GM23248 (cell line): Measurements from ENCODE around the gene PRDM12. TPM values are rescaled to one million over a fixed set of nuclear protein-coding genes. Genes with fewer than 3 reads are reported as not detected.

Source experiments
- DNase-seq: peaks from one replicate; pipeline ENCODE4 v3.0.0-alpha.2; 2015
- H2AFZ ChIP-seq: fragments of 200-600 bp; sonication (generic); 2 replicates; pipeline ENCODE4 v1.6.1; 2016; ENCODE audit warnings: antibody characterized with exemption
- H3F3A ChIP-seq: fragments of 200-600 bp; sonication (generic); 2 replicates; pipeline ENCODE4 v1.6.1; 2016; ENCODE audit warnings: mild to moderate bottlenecking, antibody characterized with exemption, mixed run types; ENCODE audit not compliant: insufficient read depth
- H3K27ac ChIP-seq: fragments of 200-600 bp; sonication (generic); 2 replicates; pipeline ENCODE4 v1.5.1; 2016; ENCODE audit warnings: mild to moderate bottlenecking
- H3K27me3 ChIP-seq: fragments of 200-600 bp; sonication (generic); replicated peaks from 2 replicates; pipeline ENCODE4 v1.6.1; 2016; ENCODE audit warnings: mild to moderate bottlenecking; ENCODE audit not compliant: insufficient read depth
- H3K36me3 ChIP-seq: fragments of 200-600 bp; sonication (generic); 2 replicates; pipeline ENCODE4 v1.6.1; 2016; ENCODE audit warnings: low read depth, mild to moderate bottlenecking
- H3K4me1 ChIP-seq: fragments of 200-600 bp; sonication (generic); 2 replicates; pipeline ENCODE4 v1.6.1; 2016; ENCODE audit warnings: mild to moderate bottlenecking; ENCODE audit not compliant: insufficient read depth
- H3K4me2 ChIP-seq: fragments of 200-600 bp; sonication (generic); one replicate; pipeline ENCODE4 v1.6.1; 2016; ENCODE audit warnings: mild to moderate bottlenecking; ENCODE audit not compliant: unreplicated experiment
- H3K4me3 ChIP-seq: fragments of 200-600 bp; sonication (generic); 2 replicates; pipeline ENCODE4 v1.5.1; 2016; ENCODE audit warnings: mild to moderate bottlenecking
- H3K79me2 ChIP-seq: fragments of 200-600 bp; sonication (generic); 2 replicates; pipeline ENCODE4 v1.6.1; 2016; ENCODE audit warnings: mild to moderate bottlenecking; ENCODE audit not compliant: insufficient read depth
- H3K9ac ChIP-seq: fragments of 200-600 bp; sonication (generic); 2 replicates; pipeline ENCODE4 v1.6.1; 2016; ENCODE audit warnings: mild to moderate bottlenecking
- H3K9me2 ChIP-seq: fragments of 200-600 bp; sonication (generic); 2 replicates; pipeline ENCODE4 v1.6.1; 2016; ENCODE audit warnings: mixed run types, mild to moderate bottlenecking, moderate library complexity; ENCODE audit not compliant: insufficient read depth
- H3K9me3 ChIP-seq: fragments of 200-600 bp; sonication (generic); one replicate; pipeline ENCODE4 v1.6.1; 2017; ENCODE audit warnings: low read depth
- H4K20me1 ChIP-seq: fragments of 200-600 bp; sonication (generic); 2 replicates; pipeline ENCODE4 v1.6.0; 2016; ENCODE audit not compliant: insufficient read depth
- EZH2 ChIP-seq: fragments of 200-600 bp; sonication (generic); IDR thresholded peaks from 2 replicates; pipeline ENCODE4 v1.6.1; 2018; ENCODE audit warnings: antibody characterized with exemption, mild to moderate bottlenecking; ENCODE audit not compliant: insufficient read depth, poor library complexity, severe bottlenecking
- EZH2phosphoT487 ChIP-seq: fragments of 200-600 bp; sonication (generic); IDR thresholded peaks from 2 replicates; pipeline ENCODE4 v1.6.1; 2018; ENCODE audit warnings: antibody characterized with exemption, moderate library complexity, mild to moderate bottlenecking, low read depth; ENCODE audit not compliant: insufficient read depth
- WGBS, 2 experiments: methylation state at CpG; one replicate each; pipeline ENCODE4 v1.1.6; 2015 to 2017; ENCODE audit warnings: low lambda C conversion rate in 2 of 2, low coverage in 1 of 2; ENCODE audit errors: missing lambda C conversion rate in 2 of 2; 5-methylcytosine and 5-hydroxymethylcytosine counted together
- in situ Hi-C: fragments of 300-500 bp; cut with MboI; formaldehyde crosslinking; loops from 2 replicates; pipeline ENCODE4 v1.15.0; 2020
- polyA plus RNA-seq: library from polyadenylated mRNA; unstranded; fragments of >200 nt; fragmentation: Nextera tagmentation; extraction: Ambion mirVana; gene quantifications from 2 replicates; pipeline ENCODE4 v1.2.1, GENCODE V29; 2016
- total RNA-seq: library from RNA; depleted of rRNA; stranded (reverse); fragments of >200 nt; shearing (Covaris generic); gene quantifications from 2 replicates; pipeline ENCODE4 v1.2.3, GENCODE V29; 2014

PRDM12 gene
- total and polyA plus RNA-seq, 2 experiments from 2014 or later, result not detected

GRCh38 chr9:130662099-130662969 lies 2.1 kb upstream of the PRDM12 start:
- in situ Hi-C loops, result no loop called here
- Histone ChIP-seq H3K4me3 (no peak overlapping the region), H3F3A (no peaks in the 10 kb centered on the region), H3K4me2 (no peak overlapping the region), H3K27ac (no peak overlapping the region), H3K9me2 (no peaks in the 10 kb centered on the region), H3K9me3 (no peaks in the 10 kb centered on the region), H3K27me3 (peaks cover 92% of the 10 kb centered on the region), H3K79me2 (no peaks in the 10 kb centered on the region), H3K9ac (no peak overlapping the region), H3K36me3 (no peaks in the 10 kb centered on the region), H4K20me1 (no peaks in the 10 kb centered on the region), H3K4me1 (no peaks in the 10 kb centered on the region), H2AFZ (no peak overlapping the region)
- WGBS, 2 experiments, result 7 to 8% methylated on average over 44 to 49 of the region's 49 CpGs
- no peak for DNase-seq
- TF ChIP-seq EZH2phosphoT487 (no peak), EZH2 (peak; percentile 97)

GRCh38 chr9:130662970-130663257 lies 1.5 kb upstream of the PRDM12 start:
- TF ChIP-seq EZH2phosphoT487, result peak; percentile 79; the same call in 1 of the 2 replicates
- TF ChIP-seq EZH2, result no peak
- no peak for DNase-seq
- Histone ChIP-seq H3K9ac (no peak overlapping the region), H2AFZ (no peak overlapping the region), H3K9me2 (no peaks in the 10 kb centered on the region), H3K79me2 (no peaks in the 10 kb centered on the region), H3K27me3 (peaks cover 92% of the 10 kb centered on the region), H3K9me3 (no peaks in the 10 kb centered on the region), H3K4me3 (no peak overlapping the region), H3F3A (no peaks in the 10 kb centered on the region), H4K20me1 (no peaks in the 10 kb centered on the region), H3K4me2 (no peak overlapping the region), H3K4me1 (no peaks in the 10 kb centered on the region), H3K36me3 (no peaks in the 10 kb centered on the region), H3K27ac (no peak overlapping the region)
- in situ Hi-C loops, result no loop called here
- 3% methylated on average over 11 to 15 of the region's 15 CpGs for WGBS, 2 experiments

GRCh38 chr9:130663258-130663976 lies 977 bp upstream of the PRDM12 start:
- Histone ChIP-seq H3K27me3 (peaks cover 87% of the 10 kb centered on the region), H3K9me3 (no peaks in the 10 kb centered on the region), H3K4me3 (no peak overlapping the region), H3K27ac (no peak overlapping the region), H3F3A (no peaks in the 10 kb centered on the region), H3K4me2 (no peak overlapping the region), H3K36me3 (no peaks in the 10 kb centered on the region), H3K9ac (no peak overlapping the region), H2AFZ (no peak overlapping the region), H3K4me1 (no peaks in the 10 kb centered on the region), H4K20me1 (no peaks in the 10 kb centered on the region), H3K79me2 (no peaks in the 10 kb centered on the region), H3K9me2 (no peaks in the 10 kb centered on the region)
- DNase-seq, result peak; percentile 44
- 3% methylated on average over 39 to 52 of the region's 65 CpGs for WGBS, 2 experiments
- TF ChIP-seq EZH2phosphoT487 (no peak; the same call in 1 of the 2 replicates), EZH2 (peak; percentile 100)
- in situ Hi-C loops, result no loop called here

GRCh38 chr9:130663977-130664250 lies 480 bp upstream of the PRDM12 start:
- TF ChIP-seq EZH2phosphoT487 (no peak), EZH2 (no peak)
- no peaks in the 10 kb centered on the region for H3K36me3 ChIP-seq
- in situ Hi-C loops, result no loop called here

More at GRCh38 chr9:130663977-130664250, 480 bp upstream of the PRDM12 start:
- Histone ChIP-seq H3K4me2 (no peak overlapping the region), H3K79me2 (no peaks in the 10 kb centered on the region), H3K27ac (no peak overlapping the region), H3K9ac (no peak overlapping the region), H3K27me3 (peaks cover 83% of the 10 kb centered on the region), H3K4me1 (no peaks in the 10 kb centered on the region), H3K4me3 (no peak overlapping the region), H4K20me1 (no peaks in the 10 kb centered on the region), H3F3A (no peaks in the 10 kb centered on the region), H3K9me3 (no peaks in the 10 kb centered on the region), H2AFZ (no peak overlapping the region), H3K9me2 (no peaks in the 10 kb centered on the region)
- 7 to 14% methylated on average over 14 to 19 of the region's 19 CpGs for WGBS, 2 experiments
- no peak for DNase-seq
